Measurements from ENCODE around the gene PRICKLE4.

The PRICKLE4 gene

GRCh38 chr6:41748102-41748477, 32.5 kb upstream of the PRICKLE4 start (continued):
- no peak for TF ChIP-seq ZNF354C (tag by site-specific recombination; IDR thresholded peaks at IDR 0.05; ENCODE audit: borderline replicate concordance, low read depth)
- TF ChIP-seq ZNF529 (tag by site-specific recombination; IDR thresholded peaks at IDR 0.05; ENCODE audit: insufficient replicate concordance): no peak
- TF ChIP-seq ZNF16 (tag by site-specific recombination; IDR thresholded peaks at IDR 0.05; ENCODE audit: low read depth): no peak
- TF ChIP-seq YY2 (tag by site-specific recombination; IDR thresholded peaks at IDR 0.05): no peak
- TF ChIP-seq ZNF140 (tag by site-specific recombination; IDR thresholded peaks at IDR 0.05): no peak
- TF ChIP-seq ZNF510 (tag by site-specific recombination; IDR thresholded peaks at IDR 0.05; ENCODE audit: insufficient replicate concordance): no peak
- no peak for TF ChIP-seq KLF10 (tag by site-specific recombination; IDR thresholded peaks at IDR 0.05)
- TF ChIP-seq ZNF184 (tag by site-specific recombination; IDR thresholded peaks at IDR 0.05): no peak
- TF ChIP-seq ZNF423 (tag by site-specific recombination; IDR thresholded peaks at IDR 0.05): no peak
- TF ChIP-seq HOXA7 (CRISPR knock-in tag; IDR thresholded peaks at IDR 0.05; ENCODE audit: borderline replicate concordance): no peak
- TF ChIP-seq ZNF561 (tag by site-specific recombination; IDR thresholded peaks at IDR 0.05; ENCODE audit: borderline replicate concordance): no peak

GRCh38 chr6:41748542-41748941, 32.0 kb upstream of the PRICKLE4 start:
- TF ChIP-seq ZIC2 (tag by site-specific recombination; IDR thresholded peaks at IDR 0.05) (no peak), SP3 (tag by site-specific recombination; IDR thresholded peaks at IDR 0.05) (no peak), ZNF416 (tag by site-specific recombination; IDR thresholded peaks at IDR 0.05) (no peak), PATZ1 (tag by site-specific recombination; IDR thresholded peaks at IDR 0.05) (no peak), SP7 (tag by site-specific recombination; IDR thresholded peaks at IDR 0.05) (no peak), GFI1B (tag by site-specific recombination; IDR thresholded peaks at IDR 0.05) (no peak), ZFP41 (tag by site-specific recombination; IDR thresholded peaks at IDR 0.05; ENCODE audit: borderline replicate concordance) (no peak), ZNF146 (tag by site-specific recombination; IDR thresholded peaks at IDR 0.05) (no peak), EGR2 (tag by site-specific recombination; IDR thresholded peaks at IDR 0.05; ENCODE audit: low read depth) (no peak)
- Histone ChIP-seq H3K27ac (ENCODE audit: extremely low read depth, low read depth, low read length) (no peak overlapping the region), H3K36me3 (ENCODE audit: control insufficient read depth in 2 of 2, insufficient read depth in 1 of 2, low read length in 2 of 2) (no peaks in the 10 kb centered on the region), H3K4me1 (ENCODE audit: control insufficient read depth, insufficient read depth, low read length) (no peaks in the 10 kb centered on the region), H3K4me3 (ENCODE audit: low read depth, low read length) (no peak overlapping the region), H3K9me3 (ENCODE audit: control insufficient read depth, insufficient read depth, low read depth, low read length) (no peaks in the 10 kb centered on the region)
- CTCF ChIA-PET: interaction anchor here (0.7 to 2.8 kb wide), 4 partner anchors 14 to 291 kb away, joined by 3 to 18 read pairs (median 5); partner anchors contain the start of gene TFEB
- POLR2A ChIA-PET: interaction anchor here (0.7 kb wide), 1 partner anchor 297 kb away, joined by 4 read pairs; no protein-coding TSS in a partner anchor

- Histone ChIP-seq H3K9me3 (ENCODE audit: control insufficient read depth, insufficient read depth, low read depth, low read length) (no peaks in the 10 kb centered on the region), H3K4me1 (ENCODE audit: control insufficient read depth, insufficient read depth, low read length) (no peaks in the 10 kb centered on the region), H3K27ac (ENCODE audit: extremely low read depth, low read depth, low read length) (no peak overlapping the region), H3K4me3 (ENCODE audit: low read depth, low read length) (no peak overlapping the region), H3K36me3 (ENCODE audit: control insufficient read depth in 2 of 2, insufficient read depth in 1 of 2, low read length in 2 of 2) (no peaks in the 10 kb centered on the region)
- ChIA-PET CTCF (interaction anchor here (1.4 to 2.8 kb wide), 3 partner anchors 16 to 45 kb away, joined by 3 to 18 read pairs (median 13); partner anchors contain the start of gene TFEB), POLR2A (no interaction called here)
- TF ChIP-seq ZBTB17 (tag by site-specific recombination; IDR thresholded peaks at IDR 0.05) (peak; percentile 86), ZNF16 (tag by site-specific recombination; IDR thresholded peaks at IDR 0.05; ENCODE audit: low read depth) (no peak)
Observed at GRCh38 chr6:41750374-41750773, 30.2 kb upstream of the PRICKLE4 start.
